Right forelimb (tissue), 1 donor: Measurements from ENCODE around the gene FRMD1.

Source experiments
- DNase-seq: peaks from one replicate; pipeline ENCODE4 v3.0.0-alpha.2; 2018

The FRMD1 gene

GRCh38 chr6:168078943-168079405, at the start of gene FRMD1:
TSS of gene FRMD1 (minus strand) at chr6:168079212. CDS start at chr6:168079094, 118 bp downstream.
- DNase-seq = no peak

GRCh38 chr6:168128006-168128630, 49.1 kb upstream of the FRMD1 start:
- DNase-seq = peak; percentile 7

GRCh38 chr6:168127384-168127868, 48.4 kb upstream of the FRMD1 start:
- peak; percentile 18 for DNase-seq

- DNase-seq = peak; percentile 18
Observed at GRCh38 chr6:168126566-168127383, 47.8 kb upstream of the FRMD1 start.

- peak; percentile 26 for DNase-seq
Observed at GRCh38 chr6:168125429-168126001, 46.5 kb upstream of the FRMD1 start.

GRCh38 chr6:168124921-168125320, 45.9 kb upstream of the FRMD1 start:
- DNase-seq = peak; percentile 20

GRCh38 chr6:168124158-168124557, 45.1 kb upstream of the FRMD1 start:
- no peak for DNase-seq

GRCh38 chr6:168123165-168123911, 44.3 kb upstream of the FRMD1 start:
- DNase-seq = peak; percentile 22

GRCh38 chr6:168122521-168122920, 43.5 kb upstream of the FRMD1 start:
- peak; percentile 12 for DNase-seq

GRCh38 chr6:168122011-168122410, 43.0 kb upstream of the FRMD1 start:
- peak; percentile 21 for DNase-seq

GRCh38 chr6:168121303-168121665, 42.3 kb upstream of the FRMD1 start:
- DNase-seq = no peak

GRCh38 chr6:168120390-168121302, 41.6 kb upstream of the FRMD1 start:
- peak; percentile 11 for DNase-seq

GRCh38 chr6:168119539-168119938, 40.5 kb upstream of the FRMD1 start:
- no peak for DNase-seq

GRCh38 chr6:168118935-168119334, 39.9 kb upstream of the FRMD1 start:
- peak; percentile 6 for DNase-seq

GRCh38 chr6:168117942-168118341, 38.9 kb upstream of the FRMD1 start:
- DNase-seq = no peak

GRCh38 chr6:168116975-168117899, 38.2 kb upstream of the FRMD1 start:
- peak; percentile 39 for DNase-seq

GRCh38 chr6:168116438-168116974, 37.5 kb upstream of the FRMD1 start:
- peak; percentile 11 for DNase-seq

GRCh38 chr6:168115748-168116437, 36.9 kb upstream of the FRMD1 start:
- DNase-seq = no peak

GRCh38 chr6:168113226-168113625, 34.2 kb upstream of the FRMD1 start:
- no peak for DNase-seq

- no peak for DNase-seq
Observed at GRCh38 chr6:168111911-168112310, 32.9 kb upstream of the FRMD1 start.
